Measurements from ENCODE around the gene NLGN3.

- no peak for TF ChIP-seq GATA3 (IDR thresholded peaks at IDR 0.05; ENCODE audit: low read depth, low read length)
- no peak for TF ChIP-seq GATA2 (IDR thresholded peaks at IDR 0.05; ENCODE audit: low read depth, low read length)
Observed at GRCh38 chrX:71140440-71140839, 4.2 kb upstream of the NLGN3 start.
